Gastrocnemius medialis (tissue), 4 donors: ENCODE measurements around the gene SGMS1.

Experiments
- POLR2A ChIP-seq, 2 donors: fragments of 450-650 bp; IDR thresholded peaks; one replicate each; pipeline ENCODE4 v1.6.1; 2017; ENCODE audit warnings: antibody characterized with exemption in 2 of 2, mild to moderate bottlenecking in 2 of 2, moderate library complexity in 2 of 2
- TF ChIP-seq, protein P1 (sequence below), 5 experiments: fragments of 450-650 bp in 3 of 5; fragments of 200-600 bp in 2 of 5; sonication (generic) in 2 of 5; IDR thresholded peaks in 4 of 5; conservative IDR thresholded peaks in 1 of 5; 1 replicate in 4 of 5; 2 replicates in 1 of 5; pipeline ENCODE4 v1.5.1; 2016 to 2019; ENCODE audit warnings: antibody characterized with exemption in 5 of 5, mild to moderate bottlenecking in 3 of 5, moderate library complexity in 3 of 5

DNA sequence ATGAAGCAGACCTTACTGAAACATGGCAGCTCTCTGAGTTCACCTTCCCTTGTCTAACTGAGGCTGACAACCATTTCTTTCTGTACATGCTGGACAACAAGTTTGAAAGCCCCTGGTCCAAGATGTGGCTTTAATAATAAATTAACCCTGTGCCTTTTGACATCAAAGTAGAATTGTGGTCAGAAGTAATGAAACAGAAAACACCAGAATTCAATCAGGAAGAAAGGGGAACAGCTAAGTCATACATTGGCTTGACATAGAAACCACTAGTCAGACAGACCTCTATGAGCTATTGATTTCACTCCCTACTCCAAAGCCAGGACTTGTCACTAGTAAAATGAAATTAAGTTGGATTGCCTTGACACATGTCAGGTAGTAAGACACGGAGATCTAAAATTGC lies 197.3 kb downstream of the SGMS1 start:
- TF ChIP-seq, protein P1, sequence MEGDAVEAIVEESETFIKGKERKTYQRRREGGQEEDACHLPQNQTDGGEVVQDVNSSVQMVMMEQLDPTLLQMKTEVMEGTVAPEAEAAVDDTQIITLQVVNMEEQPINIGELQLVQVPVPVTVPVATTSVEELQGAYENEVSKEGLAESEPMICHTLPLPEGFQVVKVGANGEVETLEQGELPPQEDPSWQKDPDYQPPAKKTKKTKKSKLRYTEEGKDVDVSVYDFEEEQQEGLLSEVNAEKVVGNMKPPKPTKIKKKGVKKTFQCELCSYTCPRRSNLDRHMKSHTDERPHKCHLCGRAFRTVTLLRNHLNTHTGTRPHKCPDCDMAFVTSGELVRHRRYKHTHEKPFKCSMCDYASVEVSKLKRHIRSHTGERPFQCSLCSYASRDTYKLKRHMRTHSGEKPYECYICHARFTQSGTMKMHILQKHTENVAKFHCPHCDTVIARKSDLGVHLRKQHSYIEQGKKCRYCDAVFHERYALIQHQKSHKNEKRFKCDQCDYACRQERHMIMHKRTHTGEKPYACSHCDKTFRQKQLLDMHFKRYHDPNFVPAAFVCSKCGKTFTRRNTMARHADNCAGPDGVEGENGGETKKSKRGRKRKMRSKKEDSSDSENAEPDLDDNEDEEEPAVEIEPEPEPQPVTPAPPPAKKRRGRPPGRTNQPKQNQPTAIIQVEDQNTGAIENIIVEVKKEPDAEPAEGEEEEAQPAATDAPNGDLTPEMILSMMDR (IDR thresholded peaks at IDR 0.05 in 4 of 5, conservative IDR thresholded peaks at IDR 0.05 in 1 of 5): no peak
- TF ChIP-seq POLR2A (IDR thresholded peaks at IDR 0.05): no peak
